HG03469 (cell line): Measurements from ENCODE around the gene NEK7.
A peak's percentile ranks its signal among the peaks of the same experiment; 100 is the strongest.
"Not testable (repeated sequence)": the region's sequence is repeated elsewhere in the genome, so short reads cannot be mapped to it uniquely, and the experiment has no call there.

ENCODE experiments used
- ATAC-seq: cut with Tn5 transposase; IDR thresholded peaks from one replicate; pipeline ENCODE4 v1.9.1; 2021; ENCODE audit warnings: mild to moderate bottlenecking, moderate library complexity, moderate number of reproducible peaks; ENCODE audit not compliant: unreplicated experiment

Gene NEK7

DNA sequence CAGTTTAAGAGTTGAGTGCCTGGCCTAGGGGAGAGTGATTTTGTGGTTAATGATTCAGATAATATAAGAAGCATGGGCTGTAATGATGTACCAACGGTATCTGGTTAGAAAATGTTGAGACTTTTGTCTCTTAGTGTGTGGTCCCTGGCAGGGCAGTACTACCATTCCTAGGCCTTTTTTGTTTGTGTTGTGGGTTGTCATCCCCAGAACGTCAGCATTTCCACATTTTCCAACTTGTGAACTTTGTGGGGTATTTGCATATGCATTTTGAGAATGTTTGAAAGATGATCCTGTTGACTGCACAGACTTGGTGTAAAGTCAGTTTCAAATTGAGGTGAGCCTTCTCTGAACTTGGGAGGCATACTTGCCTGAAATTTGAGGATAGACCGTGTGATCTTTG is 11.4 kb downstream of the NEK7 start:
- ATAC-seq = no peak

DNA sequence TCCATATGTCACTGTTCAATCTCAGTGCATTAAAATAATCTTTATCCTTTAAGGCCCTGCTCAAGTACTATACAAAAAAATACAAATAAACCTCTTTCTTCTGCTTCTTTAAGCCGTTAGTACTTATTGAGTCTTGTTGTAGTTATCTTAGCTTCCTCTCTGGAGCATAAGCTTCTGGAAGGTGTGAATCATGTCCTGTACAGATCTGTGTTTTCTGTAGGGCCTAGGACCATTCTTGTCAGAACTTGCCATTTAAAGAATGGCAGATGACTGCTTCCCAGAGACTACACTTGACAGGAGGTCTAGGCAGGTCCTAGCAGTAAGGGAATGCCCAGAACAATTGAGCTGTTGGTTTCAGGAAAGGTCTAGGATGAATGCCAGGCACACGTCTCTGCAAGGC is 12.9 kb downstream of the NEK7 start:
- no peak for ATAC-seq

DNA sequence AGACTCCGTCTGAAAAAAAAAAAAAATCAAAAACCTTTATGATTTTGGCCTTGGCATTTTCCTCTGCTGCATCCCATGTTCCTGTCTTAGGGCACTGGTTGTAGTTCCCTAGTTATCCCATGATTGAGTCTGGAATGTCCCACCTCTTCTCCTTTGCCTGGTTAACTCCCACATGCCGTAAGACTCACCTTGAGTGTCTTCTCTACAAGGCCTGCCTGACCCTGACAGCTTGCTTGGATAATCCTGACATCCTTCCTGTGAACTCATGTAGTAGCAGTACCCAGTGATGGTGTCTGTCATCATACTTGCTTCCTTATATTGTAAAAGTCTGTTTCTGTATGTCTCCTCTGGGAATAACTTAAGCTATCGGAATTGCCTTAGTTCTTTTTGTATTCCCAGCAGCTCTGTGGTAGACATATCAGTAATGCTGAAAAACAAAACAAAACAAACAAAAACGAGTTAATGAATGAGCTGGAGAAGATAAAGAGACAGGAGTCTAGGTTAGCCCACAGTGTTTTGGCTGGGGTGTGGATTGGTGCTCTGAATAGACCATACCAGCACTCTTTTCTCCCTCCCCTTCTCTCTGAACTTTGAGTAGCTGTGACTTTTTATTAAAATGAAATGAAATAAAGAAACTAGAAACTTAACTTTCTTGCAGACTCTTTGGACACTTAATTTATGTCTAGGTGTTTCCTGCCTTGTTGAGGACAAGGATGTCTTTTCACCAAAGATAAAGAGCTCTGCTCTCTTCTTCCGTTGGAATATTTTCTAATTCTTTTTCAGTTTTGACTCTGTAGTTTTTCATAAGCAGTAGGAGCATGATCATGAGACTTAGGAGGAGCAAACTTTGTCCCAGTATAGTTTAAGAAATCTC is 15.1 kb downstream of the NEK7 start:
- no peak for ATAC-seq

DNA sequence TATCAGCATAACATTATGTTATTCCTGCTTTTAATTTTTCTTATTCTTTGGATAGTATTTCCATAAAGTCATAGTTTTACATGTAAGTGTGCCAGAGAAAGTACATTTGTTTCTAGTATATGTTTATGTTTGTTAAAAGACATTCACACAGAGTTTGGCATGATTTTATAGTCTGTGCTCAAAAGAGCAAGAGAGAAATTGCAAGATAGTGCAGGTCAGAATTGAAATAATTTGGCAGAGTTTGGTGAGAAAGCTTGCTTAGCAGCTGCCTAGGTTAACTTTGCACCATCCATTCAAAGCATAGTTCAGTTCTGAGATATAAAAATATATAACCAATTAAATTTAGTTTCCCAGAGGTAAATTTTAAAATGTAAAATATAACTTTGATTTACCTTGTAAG is 17.0 kb downstream of the NEK7 start:
- no peak for ATAC-seq

DNA sequence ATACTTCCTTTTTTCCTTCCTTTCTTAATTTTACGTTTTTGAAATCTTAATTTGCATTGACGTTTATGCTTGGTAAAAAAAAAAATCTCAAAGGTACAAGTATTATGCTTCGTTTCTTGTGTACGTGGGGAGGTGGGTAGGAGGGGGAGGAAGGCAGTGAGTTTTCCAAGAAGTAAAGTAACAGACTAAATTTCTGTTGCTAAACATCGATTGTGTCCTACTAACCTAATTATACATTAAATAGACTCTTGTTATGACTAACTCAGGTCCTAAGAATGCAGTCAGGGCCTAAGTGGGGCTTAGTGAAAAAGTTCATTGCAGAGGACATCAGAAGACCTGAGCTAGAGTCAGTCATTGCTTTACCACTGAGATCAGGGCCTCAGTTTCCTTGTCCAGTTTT is 17.5 kb downstream of the NEK7 start:
- peak; percentile 48 for ATAC-seq

- ATAC-seq = peak; percentile 46
Measured at GRCh38 chr1:198175423-198176170, 18.8 kb downstream of the NEK7 start.

DNA sequence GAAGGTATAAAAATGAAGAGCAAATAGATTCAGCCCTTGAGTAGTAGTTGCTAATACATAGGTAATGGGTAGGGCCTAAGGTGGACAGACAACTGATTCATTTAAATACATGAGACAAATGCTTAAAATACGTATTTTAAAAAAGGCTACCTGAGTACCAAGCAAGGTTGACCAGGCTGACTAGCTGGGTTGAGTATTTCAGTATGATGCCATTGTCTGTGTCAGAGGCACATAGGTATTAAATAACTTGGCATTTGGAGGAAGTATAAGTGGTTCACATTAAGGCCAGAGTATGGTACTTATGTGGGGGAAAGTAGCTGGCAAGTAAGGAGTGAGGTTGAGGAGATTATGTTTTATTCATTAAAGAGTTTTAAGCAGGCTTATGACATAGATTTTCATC is 19.4 kb downstream of the NEK7 start:
- ATAC-seq = no peak

GRCh38 chr1:198177546-198177945 is 20.7 kb downstream of the NEK7 start:
- no peak for ATAC-seq

DNA sequence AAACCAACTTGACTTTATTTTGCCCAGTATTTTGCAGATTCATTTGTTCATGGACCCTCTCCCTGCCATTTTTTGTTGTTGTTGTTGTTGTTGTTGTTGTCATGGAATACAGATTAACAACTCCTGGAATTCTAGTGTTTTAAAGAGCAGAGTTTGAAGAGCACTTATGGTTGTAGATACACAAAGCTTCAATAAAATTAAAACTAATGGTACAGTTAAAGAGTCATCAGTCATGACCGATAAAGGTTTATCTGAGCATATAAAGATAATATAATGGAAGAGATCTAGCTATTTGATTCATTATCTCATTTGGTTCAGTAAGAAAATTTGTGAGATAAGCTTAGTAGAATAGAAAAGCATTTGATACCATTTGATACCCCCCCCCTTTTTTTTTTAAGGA is 21.8 kb downstream of the NEK7 start:
- ATAC-seq = no peak

DNA sequence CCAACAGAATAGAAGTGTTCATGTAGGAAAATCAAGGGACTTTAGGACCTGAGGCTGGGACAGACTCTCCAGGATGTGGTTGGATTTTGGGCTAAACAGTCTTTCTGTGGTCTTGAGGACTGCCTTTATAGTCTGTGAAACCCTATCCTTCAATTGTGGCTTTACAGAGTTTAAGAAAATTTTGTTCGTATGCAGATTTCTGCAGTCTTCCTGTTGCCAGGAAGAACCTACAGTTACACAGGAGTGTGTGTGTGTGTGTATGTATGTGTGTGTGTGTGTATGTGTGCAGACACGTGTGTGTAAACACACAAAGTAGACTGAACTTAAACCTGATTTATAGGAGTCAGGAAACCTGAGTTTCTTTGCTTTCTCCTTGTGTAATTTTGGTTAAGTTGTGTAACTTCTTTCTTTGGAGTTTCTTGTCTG is 22.8 kb downstream of the NEK7 start:
- ATAC-seq = no peak

DNA sequence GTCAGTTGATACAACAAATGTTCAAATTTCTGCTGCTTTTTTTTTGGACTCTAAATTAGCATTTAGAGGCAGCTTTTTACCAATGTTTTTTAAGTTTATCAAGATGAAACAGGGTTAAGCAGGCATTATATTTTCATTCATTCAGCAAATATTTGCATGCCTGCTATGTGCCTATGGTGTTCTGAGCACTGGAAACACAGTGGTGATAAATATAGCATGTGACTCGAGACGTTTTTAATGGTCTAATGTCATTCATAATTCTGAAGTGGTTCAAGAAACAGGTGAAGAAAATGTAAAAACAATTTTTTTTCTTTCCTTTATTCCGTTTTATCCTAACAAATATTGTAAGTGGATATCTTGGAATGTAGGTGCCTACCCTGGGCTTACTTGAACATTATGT is 26.8 kb downstream of the NEK7 start:
- ATAC-seq = no peak

- ATAC-seq = no peak
Measured at GRCh38 chr1:198184516-198184915, 27.7 kb downstream of the NEK7 start.

GRCh38 chr1:198185146-198185545 is 28.3 kb downstream of the NEK7 start:
- no peak for ATAC-seq

GRCh38 chr1:198185759-198186158 is 29.0 kb downstream of the NEK7 start:
- no peak for ATAC-seq

- no peak for ATAC-seq
Measured at GRCh38 chr1:198186916-198187580, 30.2 kb downstream of the NEK7 start.

DNA sequence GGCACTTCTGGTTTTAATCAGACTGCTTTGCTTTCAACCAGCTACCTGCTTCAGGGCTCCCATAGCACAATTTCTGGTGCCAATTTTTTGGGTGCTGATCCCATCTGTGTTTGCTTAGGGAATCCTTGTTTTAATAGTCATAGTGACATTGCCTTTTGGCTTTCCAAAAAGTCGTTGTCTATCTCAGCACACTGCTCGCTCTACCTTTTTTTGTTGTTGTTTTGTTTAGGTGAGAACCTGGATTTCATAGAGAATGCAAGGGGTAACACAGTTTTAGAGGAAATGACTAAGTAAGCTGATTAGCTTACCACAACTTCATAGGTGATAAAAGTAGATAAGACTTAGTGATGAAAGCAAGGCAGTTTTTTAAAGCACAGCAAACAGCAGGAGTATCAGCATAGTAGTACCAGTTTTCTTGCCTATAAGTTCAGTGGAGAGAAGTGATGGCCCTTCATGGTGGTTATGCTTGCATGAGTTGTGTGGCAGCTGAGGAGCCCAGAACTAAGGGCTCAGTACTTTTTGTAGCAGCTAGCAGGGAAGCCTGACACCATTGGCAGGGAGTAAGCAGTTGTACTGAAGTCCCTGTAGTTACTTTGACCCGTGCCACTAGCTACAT is 31.3 kb downstream of the NEK7 start:
- peak; percentile 32 for ATAC-seq

GRCh38 chr1:198191117-198191516 is 34.3 kb downstream of the NEK7 start:
- ATAC-seq = no peak

DNA sequence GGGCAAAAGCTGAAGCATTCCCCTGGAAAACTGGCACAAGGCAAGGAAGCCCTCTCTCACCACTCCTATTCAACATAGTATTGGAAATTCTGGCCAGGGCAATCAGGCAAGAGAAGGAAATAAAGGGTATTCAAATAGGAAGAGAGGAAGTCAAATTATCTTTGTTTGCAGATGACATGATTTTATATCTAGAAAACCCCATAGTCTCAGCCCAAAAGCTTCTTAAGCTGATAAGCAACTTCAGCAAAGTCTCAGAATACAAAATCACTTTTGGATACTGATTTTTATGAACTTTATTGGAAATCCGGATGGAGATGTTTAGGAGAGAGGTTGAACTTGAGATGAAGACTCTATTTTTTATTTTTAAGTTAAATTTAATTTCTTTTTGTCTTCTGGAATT is 37.1 kb downstream of the NEK7 start:
- not testable (repeated sequence) for ATAC-seq

- ATAC-seq = no peak
Measured at GRCh38 chr1:198196630-198197029, 39.8 kb downstream of the NEK7 start.

DNA sequence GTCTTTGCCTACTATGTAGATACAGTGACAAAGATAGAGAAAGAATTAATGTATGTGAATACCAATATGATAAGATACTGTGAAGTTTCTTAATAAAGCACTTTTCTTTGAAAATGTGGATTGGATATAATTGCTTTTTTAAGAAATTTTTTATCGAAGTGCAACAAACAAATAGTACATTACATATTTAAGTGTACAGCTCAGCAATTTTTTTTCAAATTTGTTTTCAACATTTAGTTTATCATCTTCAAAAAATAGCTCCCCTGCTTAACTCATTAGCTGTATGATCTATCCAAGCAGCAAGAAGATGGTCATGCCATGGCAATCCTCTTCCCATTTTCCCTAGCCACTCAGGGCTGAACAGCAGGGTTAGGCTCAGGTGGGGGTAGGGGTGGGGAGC is 40.5 kb downstream of the NEK7 start:
- no peak for ATAC-seq

- ATAC-seq = peak; percentile 58
Measured at GRCh38 chr1:198199105-198199504, 42.3 kb downstream of the NEK7 start.
